Skin epidermis (tissue), 12 donors: Measurements from ENCODE around the gene POU5F2.

Experiments
- H3K27ac ChIP-seq, 21 experiments: fragments of 200-600 bp; sonication (generic) in 11 of 21; one replicate each; pipeline ENCODE4 v1.5.0; 2020; ENCODE audit warnings: mild to moderate bottlenecking in 3 of 21, inconsistent platforms in 2 of 21, moderate library complexity in 2 of 21
- H3K4me3 ChIP-seq, 7 experiments: fragments of 200-600 bp; sonication (generic) in 2 of 7; one replicate each; pipeline ENCODE4 v1.5.0; 2020; ENCODE audit warnings: inconsistent platforms in 2 of 7, mild to moderate bottlenecking in 2 of 7, moderate library complexity in 1 of 7

POU5F2 gene, protein sequence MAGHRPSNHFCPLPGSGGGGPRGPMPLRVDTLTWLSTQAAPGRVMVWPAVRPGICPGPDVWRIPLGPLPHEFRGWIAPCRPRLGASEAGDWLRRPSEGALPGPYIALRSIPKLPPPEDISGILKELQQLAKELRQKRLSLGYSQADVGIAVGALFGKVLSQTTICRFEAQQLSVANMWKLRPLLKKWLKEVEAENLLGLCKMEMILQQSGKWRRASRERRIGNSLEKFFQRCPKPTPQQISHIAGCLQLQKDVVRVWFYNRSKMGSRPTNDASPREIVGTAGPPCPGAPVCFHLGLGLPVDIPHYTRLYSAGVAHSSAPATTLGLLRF

DNA sequence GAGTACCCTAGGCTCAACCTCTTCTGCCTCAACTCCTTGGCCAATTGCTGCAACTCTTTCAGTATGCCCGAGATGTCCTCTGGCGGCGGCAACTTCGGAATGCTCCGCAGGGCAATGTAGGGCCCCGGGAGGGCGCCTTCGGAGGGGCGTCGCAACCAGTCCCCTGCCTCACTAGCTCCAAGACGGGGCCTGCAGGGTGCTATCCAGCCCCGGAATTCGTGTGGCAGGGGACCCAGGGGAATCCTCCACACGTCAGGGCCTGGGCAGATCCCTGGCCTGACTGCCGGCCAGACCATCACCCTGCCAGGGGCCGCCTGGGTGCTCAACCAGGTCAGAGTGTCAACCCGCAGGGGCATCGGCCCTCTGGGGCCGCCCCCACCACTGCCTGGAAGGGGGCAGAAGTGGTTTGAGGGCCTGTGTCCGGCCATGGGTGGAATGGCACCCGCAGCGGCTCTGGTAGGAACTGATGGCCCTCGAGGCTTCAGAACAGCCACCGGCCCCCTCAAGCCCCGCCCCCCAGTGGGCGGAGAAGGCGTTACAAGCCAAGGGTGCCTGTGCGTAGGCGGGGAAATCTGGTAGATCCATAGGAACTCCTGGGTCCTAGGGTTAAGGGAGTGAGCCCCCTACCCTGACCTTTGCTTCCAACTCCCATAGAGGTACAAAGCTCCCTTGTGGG is at the start of gene POU5F2:
Gene POU5F2, minus strand, starts transcription at position 465 of the 676 bp plus-strand sequence. Its CDS starts 37 bp downstream, at position 428.
- Histone ChIP-seq H3K4me3 (no peak within 1 kb of the TSS), H3K27ac (no peak within 1 kb of the TSS)

DNA sequence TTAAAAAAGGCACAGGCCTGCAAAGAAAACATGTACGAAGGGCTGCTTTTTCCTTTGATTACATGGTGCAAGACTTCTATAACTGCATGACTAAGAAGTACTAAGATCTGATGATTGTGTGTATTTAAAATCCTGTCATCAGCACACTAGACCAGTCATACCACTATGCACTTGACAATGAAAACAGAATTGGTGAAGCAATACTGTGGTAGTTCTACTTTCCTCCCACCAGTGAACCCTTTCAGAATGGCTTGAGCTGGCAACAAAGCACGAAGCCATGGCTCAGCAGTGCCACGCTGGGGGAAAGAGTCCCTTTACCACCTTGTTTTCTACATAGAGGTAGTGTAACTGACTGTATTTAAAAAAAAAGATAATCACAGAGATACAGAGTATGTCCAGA is 49.0 kb upstream of the POU5F2 start:
- H3K4me3 ChIP-seq: no peak overlapping the region
- no peak overlapping the region for H3K27ac ChIP-seq

DNA sequence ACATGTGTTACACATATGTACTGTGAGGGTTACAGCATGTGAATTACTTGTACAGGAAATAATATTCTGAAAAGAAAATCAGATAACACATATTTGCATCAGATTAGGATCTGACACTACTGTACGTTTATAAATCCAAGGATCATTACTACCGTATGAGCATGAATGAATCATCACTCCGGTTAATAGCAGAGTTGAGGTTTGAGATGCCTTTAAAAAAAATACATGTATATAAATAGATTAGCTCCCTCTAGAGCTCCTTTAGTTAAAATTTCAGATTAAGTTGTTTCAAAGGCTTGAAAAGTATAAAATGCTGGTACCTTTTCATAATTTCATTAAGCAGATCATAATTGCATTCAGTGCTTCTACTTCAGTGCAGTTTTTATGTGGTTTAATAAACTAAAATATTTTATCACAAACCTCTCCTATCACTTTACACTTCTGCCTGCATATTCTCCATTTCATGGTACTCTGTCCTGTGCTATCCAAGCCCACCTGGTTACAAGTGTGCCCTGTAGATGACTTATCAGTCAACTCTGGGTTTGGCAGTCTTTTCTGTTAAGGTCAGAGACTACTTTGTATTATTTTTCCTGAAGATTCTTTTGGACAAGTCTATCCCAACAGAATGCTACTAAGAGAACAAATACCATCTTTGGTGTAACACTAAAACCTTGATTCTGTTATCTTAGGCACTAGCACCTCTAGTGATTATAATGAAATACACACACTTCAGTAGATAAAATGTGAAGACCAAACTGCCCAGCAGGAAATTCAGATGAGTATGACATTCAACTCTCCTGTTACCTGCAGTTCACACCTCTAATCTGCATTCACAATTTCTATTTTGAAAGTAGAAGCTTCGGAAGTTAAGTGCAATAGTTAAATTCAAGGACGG is 48.0 kb upstream of the POU5F2 start:
- H3K4me3 ChIP-seq: no peak overlapping the region
- no peak overlapping the region for H3K27ac ChIP-seq

DNA sequence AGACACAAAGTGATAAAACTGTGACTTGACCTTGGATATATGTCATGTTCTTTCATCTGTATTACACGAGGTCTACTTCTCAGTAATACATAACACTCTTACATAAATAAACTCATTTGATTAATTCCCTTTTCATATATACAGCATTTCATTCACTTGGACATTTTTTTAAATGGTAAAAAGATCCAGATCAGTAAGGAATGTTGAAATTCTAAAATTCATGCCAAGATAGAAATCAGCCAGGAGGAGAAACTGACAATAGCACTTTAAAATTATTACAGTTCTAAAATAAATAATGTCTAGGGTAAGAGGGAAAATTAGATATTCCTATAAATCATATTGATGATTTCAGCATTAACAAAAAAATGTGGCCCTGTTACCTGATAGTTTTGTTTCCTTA is 46.2 kb upstream of the POU5F2 start:
- Histone ChIP-seq H3K27ac (no peak overlapping the region), H3K4me3 (no peak overlapping the region)

DNA sequence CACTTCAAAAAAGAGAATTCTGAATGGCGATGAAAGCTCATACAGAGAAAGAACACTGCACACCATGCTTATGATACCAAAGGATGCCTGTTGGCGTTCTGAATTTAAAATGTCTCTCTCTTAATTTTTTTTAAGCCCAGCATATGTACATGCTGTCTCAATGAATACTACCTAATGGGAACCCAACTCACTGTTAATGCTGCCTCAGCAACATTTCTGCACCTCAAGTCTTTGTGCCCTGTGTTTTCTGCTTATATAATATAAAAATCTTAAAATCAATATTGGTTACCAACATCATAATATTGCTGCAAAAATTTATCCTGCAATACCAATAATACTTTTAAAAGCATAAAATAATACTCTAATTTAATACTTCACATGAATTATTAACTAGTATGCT is 44.1 kb upstream of the POU5F2 start:
- no peak overlapping the region for H3K4me3 ChIP-seq
- H3K27ac ChIP-seq: no peak overlapping the region

DNA sequence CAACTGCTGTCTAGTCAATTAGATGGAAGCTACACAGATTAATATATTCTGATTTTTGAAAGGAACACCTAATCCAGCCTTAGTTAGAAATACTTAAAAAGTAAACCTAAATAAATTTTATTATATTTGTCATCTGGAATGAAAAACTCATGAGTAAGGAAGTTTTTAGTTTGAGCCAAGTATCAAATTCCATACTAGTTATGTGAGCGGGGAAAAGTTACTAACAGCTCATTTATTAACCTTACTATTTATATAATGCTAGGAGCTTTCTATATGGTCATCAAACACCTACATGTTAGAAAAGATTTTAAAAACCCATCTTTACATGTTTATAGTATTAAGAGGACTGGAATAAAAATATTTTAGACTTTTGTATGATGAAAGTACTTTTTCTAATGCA is 41.6 kb upstream of the POU5F2 start:
- Histone ChIP-seq H3K27ac (no peak overlapping the region), H3K4me3 (no peak overlapping the region)

DNA sequence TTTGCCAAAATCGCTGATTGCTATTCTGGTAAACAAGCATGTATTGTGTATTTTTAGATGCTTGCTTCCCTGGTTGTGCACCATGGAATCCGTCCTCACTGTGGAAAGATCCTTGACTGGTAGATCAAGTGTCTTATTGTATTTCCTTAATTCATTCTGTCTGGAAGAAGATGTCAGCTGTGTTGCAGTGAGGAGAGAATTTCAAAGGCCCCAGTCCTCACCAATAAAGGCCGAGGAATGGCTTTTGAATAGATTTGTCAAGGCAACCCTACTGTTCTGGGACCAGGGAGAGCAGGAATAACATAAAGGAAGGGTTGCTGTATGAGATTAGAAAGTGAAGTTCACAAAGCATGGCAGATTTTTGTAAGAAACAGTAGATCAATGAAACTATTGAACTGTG is 36.2 kb upstream of the POU5F2 start:
- Histone ChIP-seq H3K27ac (no peak overlapping the region), H3K4me3 (no peak overlapping the region)

DNA sequence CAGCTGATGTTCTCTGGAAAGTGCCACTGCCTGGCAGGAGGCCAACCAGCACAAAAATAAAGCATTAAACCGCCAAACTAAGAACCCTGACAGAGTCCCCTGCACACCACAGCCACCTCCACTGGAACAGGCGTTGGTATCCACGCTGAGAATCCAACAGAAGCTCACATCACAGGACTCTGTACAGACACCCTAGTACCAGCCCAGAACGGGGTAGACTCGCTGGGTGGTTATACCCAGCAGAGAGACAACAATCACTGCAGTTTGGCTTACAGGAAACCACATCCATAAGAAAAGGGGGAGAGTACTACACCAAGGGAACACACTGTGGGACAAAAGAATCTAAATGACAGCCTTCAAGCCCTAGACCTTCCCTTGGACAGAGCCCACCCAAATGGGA is 15.0 kb upstream of the POU5F2 start:
- Histone ChIP-seq H3K4me3 (no peak overlapping the region), H3K27ac (no peak overlapping the region)

DNA sequence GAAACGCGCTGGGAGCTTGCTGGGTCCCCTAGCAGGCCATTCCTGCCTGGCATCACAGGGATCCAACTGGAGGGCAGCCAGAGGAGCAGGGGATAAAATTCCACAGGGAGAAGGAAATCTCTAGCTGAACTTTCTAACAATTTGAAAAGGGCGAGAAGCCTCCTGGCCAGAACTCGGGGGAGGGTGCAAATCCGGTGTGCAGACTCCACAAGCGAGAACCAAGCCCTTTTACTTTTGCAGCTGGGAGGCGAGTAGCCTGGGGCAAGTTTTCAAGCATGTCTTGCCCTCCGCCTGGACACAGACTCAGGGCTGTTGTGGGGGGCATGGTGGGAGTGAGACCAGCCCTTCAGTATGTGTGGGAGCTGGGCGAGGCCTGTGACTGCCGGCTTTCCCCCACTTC is 14.3 kb upstream of the POU5F2 start:
- Histone ChIP-seq H3K4me3 (no peak overlapping the region), H3K27ac (no peak overlapping the region)

DNA sequence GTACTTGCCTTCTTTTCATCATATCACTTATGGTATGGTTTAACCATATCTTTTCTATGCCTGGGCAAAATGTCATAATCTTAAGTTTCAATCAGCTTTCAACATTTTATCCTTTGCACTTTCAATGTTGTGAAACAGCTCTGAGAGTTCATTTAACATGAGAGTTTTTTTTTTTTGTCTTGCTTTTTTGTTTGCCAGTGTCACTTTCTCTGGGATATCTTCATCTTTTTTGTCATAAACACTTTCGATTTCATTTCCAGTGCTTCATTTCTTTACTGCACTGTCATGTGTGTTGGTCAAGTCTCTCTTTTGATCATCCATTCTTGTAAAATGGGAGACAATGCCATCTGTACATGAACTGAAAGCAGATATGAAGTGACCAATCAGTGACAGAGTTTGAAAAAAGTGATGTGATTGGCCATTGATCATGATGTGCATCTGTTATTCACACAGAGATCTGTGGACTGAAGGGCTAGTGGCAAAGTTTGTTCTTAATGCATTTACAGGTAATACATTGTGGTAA is 7.5 kb upstream of the POU5F2 start:
- Histone ChIP-seq H3K4me3 (no peak overlapping the region), H3K27ac (no peak overlapping the region)

DNA sequence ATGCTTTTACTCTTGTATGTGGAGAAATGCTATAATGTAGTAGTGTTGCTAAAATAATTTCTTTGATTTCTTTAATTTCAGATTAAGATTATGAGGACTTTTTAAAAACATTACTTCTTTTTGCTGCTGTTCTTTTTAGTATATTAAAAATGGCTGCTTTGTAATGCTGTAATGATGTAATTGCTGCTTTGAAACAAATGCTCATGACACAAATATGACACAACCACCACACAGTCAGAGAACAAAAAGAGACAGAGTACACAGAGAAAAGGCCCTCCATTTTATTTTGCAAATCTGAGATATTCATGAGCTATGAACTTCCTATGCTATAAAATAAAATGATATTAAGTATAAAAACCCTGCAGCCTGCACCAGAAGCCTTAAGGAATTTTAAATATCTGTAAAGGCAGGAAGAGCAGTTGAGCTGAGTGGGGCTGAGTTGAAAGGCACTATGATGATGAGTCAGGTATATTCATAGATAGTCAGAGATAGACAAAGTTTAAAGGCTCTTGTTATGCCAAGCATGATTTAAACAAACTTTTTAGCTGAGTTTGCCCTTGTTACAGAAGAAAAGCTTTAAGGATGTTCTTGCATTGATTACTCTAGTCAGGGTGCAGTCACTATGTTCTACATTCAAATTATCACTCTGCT is 5.1 kb upstream of the POU5F2 start:
- no peak overlapping the region for H3K4me3 ChIP-seq
- no peak overlapping the region for H3K27ac ChIP-seq

DNA sequence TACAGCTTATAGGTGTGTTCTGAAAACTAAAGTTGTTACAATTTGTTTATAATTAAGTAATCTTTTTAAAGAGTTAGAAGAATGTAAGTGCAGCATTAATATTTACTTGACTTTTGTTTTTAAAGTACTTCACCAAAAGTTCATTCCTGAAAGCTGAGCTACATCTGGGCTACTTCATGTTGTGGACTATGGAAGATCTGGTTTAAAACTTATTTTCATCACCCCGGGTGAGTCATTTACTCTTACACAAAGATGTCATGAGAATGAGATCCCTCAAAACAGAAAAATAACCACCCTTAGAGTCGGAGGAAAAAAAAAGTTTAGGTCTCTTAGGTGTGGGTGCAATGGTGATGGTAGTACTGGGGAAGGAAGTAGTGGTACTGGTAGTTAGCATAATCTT is 5.1 kb downstream of the POU5F2 start:
- Histone ChIP-seq H3K27ac (no peak overlapping the region), H3K4me3 (no peak overlapping the region)

DNA sequence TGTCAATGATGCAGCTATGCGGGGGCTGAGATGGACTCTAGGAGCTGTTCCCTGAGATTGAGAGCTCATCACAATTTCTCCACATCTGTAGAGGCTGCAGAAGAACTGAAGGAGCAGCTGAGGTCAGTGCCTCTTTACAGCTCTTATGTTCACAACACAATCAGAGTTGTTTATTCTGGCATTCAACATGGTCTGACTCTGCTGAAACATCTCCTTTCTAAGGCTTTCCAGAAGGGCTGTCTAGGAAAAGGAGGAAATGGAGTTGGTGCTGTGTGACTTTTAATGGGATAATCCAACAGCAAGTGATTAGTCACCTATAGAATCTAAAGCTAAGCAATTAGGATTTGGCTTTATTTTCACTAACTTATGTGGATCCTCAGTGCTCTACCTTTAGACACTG is 6.0 kb downstream of the POU5F2 start:
- H3K4me3 ChIP-seq: no peak overlapping the region
- no peak overlapping the region for H3K27ac ChIP-seq

DNA sequence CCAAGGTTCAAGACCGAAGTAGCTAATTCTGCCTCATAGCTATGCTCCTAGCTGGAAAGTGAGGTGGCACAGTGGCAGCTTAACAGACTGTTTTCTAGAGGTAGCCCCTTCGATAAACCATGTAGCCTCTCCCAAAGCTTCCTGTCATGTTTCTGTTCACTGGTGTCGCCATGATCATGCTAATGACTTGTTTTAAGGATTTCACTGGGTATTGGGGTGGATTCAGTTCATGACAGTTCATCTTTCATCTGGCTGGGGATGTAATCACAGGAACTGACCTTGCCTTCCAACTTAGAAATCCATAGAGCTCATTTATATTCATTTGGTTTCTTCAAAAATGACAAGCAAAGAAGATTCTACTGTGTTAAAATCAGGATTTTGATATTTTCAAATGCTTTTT is 9.4 kb downstream of the POU5F2 start:
- Histone ChIP-seq H3K27ac (no peak overlapping the region), H3K4me3 (no peak overlapping the region)

DNA sequence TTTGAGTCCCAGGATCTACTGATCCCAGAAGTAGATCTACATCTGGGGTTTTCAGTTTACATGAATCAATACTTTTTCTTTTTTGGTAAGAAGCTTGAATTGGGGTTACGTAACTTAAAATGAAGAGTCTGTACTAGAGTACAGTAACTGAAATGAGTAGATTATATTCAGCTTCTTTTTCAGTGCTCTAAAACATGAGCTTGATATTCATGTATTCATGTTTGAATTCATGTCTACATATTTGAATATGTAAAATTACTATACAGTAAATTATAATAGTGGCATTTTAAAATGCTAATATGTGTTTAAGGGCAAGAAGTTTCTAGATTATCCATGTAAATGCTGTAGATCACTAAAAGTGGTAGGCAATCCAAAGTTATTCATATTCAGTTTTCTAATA is 14.8 kb downstream of the POU5F2 start:
- Histone ChIP-seq H3K4me3 (no peak overlapping the region), H3K27ac (no peak overlapping the region)

DNA sequence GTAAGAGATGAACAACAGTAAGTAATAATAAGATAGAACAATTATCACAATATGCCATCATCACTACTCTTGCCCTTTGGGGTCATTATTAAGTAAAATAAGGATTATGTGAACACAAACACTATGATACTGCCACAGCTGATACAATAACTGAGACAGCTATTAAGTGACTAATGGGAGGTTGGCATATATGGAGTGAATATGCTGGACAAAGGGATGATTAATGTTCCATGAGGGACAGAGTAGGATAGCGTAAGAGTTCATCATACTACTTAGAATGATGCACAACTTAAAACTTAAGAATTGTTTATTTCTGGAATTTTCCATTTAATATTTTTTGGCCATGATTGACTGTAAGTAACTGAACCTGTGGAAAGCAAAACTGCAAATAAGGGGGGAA is 16.6 kb downstream of the POU5F2 start:
- H3K27ac ChIP-seq: no peak overlapping the region
- no peak overlapping the region for H3K4me3 ChIP-seq

DNA sequence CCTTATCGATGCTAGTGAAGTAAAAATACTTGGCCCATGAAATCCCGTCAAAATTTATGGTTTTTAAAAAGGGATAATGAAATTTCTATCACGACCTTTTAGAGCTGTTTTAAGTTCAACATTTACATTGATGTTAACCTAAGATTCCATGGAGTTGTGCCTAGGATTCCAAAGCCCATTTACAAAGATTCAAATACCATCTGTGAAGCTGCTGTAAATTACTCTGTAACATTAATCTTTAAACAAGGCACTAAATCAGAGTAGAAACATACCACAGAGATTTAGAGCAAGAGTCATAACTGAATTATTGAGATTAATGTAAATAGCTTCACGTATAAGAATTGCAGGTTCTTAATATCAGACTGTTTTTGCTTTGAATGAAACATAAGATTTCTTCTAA is 17.7 kb downstream of the POU5F2 start:
- Histone ChIP-seq H3K27ac (no peak overlapping the region), H3K4me3 (no peak overlapping the region)

DNA sequence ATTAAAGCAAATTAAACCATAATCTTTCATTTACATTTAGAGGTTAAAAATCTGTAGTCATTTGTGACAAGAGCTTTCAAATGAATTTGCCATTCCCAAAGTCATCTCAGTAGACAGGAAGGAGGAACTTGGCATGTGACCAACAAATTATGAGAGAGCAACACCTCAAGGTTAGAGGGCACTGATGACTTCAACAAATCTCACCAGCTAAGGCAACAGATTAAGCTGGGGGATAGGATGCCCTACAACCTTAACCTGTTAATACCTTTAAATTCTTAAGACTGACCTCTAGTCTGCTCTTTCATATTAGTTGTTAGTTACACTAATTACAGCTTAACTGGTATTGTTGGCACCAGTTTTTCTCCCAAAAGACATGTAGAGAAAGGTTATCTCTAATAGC is 18.4 kb downstream of the POU5F2 start:
- no peak overlapping the region for H3K27ac ChIP-seq
- no peak overlapping the region for H3K4me3 ChIP-seq

DNA sequence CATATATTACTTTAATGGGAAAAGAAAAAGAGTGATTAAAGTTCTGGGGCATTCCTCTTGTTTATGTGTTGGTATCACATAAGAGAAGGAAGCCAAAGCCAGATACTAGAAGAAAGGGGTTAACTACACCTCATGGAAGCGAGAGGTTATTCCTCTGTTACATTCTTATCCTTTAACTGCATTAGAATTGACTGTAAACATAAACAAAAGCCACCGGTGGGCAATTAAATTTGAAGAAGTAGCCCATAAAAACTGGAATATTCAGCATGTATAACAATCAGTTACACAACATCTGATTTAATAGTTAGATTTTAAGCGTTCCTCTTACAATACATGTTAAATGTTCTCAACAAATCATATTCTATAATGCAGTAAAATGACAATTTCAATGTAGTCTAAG is 18.8 kb downstream of the POU5F2 start:
- no peak overlapping the region for H3K27ac ChIP-seq
- H3K4me3 ChIP-seq: no peak overlapping the region

DNA sequence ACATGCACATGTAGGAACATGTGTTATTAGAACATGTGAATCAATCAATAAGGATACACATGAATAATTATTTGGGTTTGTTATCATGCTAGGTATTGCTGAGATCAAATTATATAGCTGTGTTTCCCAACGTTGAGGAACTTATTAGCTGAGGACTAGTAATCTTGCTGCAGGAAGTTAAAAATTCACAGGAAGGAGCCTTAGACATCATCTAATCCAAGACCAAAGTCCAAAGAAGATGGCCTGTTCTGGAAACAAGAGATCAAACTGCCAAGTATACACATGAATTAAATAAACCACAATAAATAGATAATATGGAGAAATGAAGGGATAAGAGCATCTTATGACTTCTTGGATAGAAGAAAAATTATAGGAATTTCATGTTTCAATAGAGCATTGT is 19.9 kb downstream of the POU5F2 start:
- Histone ChIP-seq H3K27ac (no peak overlapping the region), H3K4me3 (no peak overlapping the region)
